HTR-8/SVneo (cell line): Measurements from ENCODE around the gene ACHE.

ENCODE experiments used
- DNase-seq: peaks from one replicate; pipeline ENCODE4 v3.0.0; 2011; ENCODE audit warnings: low spot score, mixed read lengths; ENCODE audit not compliant: insufficient read length
- FAIRE-seq: peaks from 2 replicates; lab custom pipeline; 2011; peaks lifted over from hg19 to GRCh38; lab: Jason Lieb, UNC

The ACHE gene

DNA sequence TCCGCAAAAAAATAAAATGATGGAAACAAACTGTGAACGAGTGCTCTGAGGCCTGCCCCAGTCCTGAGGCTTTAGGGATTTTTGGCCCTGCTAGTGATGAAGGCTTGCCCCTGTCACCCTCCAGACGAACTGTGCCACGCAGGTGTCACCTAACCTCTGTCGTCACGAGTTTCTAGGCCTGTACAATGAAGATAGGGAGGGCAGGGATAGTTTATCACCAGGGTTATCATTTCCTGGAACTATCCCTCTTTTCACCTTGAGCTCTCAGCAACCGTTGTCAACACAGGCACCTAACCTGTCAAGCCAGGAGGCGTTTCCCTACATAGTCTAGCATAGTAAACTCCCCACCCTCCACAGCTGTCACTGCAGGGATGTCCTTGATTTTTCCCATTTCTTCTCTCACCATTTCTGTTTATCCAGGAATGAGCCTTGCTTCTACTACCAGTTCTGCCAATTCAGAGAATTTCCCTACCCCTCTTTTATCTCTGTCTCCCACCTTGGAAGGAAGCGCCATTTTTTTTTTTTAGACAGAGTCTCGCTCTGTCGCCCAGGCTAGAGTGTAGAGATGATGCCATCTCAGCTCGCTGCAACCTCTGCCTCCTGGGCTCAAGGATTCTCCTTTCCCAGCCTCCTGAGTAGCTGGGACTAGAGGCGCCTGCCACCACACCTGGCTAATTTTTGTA is 2.2 kb upstream of the ACHE start:
- no peak for DNase-seq
- FAIRE-seq: no peak

DNA sequence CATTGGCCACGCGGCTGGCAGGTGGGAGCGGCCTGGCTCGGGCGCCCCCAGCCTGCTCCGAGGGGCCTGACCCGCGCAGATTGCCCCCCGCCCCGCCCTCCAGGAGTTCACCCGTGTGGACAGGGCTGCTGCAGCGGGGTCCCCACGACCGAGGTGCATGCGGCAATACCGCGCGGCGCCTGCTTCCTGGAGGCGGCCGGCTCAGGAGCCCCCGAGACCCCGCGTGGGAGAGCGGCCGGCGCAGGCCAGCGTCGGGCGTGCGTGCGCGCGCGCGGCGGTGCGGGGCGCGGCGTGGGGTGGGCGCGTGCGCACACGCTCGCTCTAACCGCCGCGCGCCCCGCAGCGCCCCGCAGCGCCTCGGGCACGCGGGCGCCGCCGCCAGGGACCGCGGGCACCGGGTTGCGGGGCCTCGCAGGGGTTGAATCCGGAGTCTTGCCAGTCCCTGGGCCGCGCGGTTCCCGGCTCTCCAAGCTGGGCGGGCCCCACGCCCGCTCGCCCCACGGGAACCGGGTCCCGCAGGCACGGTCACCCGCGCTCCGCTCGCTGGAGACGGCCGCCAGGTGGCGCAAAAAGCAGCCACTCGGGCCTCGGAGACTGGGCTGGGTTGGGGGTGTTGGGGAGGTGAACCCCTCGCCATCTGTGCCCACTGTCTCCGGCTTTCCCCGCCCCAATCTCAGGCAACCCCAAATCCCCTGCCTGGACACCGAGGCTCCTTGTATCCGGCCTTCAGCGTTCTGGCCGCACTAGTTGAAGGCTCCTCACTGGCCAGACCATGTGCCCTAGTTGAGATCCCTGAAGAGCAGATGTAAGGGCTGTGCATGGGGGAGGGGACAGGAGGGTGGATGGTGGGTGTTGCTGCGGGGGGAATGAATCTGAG is 1.3 kb upstream of the ACHE start:
- no peak for DNase-seq
- no peak for FAIRE-seq

DNA sequence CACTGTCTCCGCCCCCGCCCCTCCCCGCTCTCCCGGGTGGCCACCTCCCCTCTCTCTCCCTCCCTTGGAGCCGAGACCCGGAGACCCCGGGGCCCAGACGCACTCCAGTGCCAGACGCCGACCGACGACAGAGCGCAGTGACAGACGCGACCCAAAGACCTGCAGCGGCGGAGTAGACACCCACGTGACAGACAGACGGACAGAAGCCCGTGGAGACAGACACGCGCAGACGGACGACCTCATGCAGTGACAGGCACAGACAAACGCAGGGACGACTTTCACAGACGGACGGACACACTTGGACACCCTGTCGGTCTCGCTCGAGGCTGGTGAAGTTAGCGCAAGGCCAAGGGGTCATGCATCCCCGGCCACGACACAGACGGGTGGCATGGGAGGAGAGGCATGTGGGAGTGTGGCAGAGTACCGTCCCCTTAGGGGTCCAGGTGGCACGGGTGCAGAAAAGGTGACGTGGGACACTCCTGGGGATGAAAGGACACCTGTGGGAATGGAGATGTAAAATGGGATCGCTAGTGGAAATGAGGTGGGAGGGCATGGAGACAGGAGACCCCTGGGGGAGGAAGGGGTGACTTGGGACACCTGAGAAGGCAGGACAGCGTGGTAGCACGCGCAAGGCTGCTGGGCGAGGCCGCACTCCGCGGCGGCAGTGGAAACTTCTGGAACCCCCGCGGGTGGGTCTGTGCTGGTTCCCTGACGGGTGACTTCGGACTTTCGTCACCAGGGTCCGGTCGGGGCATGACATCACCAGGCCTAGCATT is 456 bp upstream of the ACHE start:
- DNase-seq (no peak), FAIRE-seq (peak; percentile 23)

GRCh38 chr7:100894860-100895700 is 608 bp downstream of the ACHE start:
- no peak for DNase-seq
- no peak for FAIRE-seq

DNA sequence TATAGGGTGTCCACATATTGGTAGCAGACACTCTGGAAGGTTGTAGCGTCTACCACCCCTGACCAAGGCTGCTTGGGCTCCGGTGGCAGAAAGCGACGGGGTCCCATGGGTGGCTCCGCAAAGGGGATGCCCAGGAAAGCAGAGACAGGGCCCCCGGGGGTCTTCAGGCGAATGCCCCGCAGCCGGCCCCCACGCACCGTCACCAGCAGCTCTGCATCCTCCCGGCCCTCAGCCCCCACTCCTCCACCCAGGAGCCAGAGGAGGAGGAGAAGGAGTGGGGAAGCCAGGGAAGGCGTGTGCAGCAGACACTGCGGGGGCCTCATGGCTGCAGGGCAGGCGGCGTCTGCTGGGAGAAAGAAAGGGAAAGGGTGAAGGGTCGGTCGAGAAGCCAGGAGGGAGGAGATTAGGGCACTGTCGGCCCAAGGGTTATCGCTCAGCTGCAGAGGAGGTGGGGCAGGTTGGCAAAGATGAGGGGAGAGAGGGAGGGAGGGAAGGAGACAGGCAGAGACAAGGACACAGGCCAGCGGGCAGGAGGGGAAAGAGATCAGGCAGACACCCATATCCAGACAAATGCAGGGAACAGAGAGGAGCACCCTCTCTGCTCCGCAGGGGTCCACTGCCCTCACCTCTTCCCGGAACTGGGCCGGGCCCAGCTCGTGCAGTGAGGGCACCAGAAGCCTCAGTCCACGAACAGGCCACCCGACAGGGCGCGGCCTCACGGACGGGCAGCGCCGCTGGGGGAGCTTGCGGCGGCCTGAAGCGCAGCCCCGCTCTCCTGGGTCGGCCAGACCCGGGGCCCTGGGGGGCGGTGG is 1.6 kb downstream of the ACHE start:
- DNase-seq: no peak
- FAIRE-seq: no peak

DNA sequence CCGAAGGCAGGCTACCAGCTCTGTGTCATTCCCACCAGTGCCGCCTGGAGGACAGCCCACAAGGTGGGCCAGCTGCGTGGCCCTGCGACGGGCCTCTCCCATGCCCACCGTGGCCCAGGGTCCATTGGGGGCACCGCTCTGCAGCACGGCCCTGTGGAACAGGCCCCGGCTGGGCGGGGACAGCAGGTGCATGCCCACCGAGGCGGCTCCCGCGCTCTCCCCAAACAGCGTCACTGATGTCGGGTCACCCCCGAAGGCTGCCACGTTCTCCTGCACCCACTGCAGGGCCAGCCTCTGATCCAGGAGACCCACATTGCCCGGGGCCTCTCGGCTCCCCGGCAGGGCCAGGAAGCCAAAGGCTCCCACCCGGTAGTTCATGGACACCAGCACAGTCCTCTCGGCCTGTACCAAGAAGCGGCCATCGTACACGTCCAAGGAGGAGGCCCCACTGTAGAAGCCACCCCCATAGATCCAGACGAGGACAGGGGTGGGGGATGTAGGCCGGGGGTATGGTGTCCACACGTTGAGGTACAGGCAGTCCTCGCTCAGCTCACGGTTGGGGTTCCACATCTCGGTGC is 2.3 kb downstream of the ACHE start:
- FAIRE-seq (no peak), DNase-seq (no peak)

- DNase-seq: no peak
- no peak for FAIRE-seq
Observed at GRCh38 chr7:100892364-100893317, 3.0 kb downstream of the ACHE start.

DNA sequence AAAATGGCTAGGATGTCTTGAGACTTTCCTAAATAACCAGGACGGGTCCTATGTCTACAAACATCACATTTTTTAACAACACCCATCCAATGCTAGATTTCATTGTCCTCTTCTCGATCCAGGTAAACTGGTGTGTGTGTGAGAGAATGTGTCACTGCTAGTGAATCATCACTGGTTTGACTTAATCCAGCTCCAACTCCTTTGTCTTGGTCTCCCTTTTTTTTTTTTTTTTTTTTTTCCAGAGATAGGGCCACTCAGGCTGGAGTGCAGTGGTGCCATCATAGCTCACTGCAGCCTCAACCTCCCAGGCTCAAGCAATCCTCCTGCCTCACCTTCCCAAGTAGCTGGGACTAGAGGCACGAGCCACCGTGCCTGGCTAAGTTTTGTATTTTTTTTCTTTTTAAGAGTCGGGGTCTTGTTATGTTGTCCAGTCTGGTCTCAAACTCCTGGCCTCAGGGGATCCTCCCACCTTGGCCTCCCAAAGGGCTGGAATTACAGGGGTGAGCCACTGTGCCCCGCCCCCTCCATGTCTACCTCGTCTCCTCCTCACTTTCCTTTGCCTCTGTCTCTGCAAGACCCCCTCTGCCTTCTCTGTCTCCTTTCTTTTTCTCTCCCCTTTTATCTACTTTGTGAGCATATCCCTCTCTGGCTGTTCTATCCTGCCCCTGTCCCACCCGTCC is 4.0 kb downstream of the ACHE start:
- no peak for DNase-seq
- no peak for FAIRE-seq

GRCh38 chr7:100890653-100891567 is 4.8 kb downstream of the ACHE start:
- no peak for FAIRE-seq
- DNase-seq: no peak

DNA sequence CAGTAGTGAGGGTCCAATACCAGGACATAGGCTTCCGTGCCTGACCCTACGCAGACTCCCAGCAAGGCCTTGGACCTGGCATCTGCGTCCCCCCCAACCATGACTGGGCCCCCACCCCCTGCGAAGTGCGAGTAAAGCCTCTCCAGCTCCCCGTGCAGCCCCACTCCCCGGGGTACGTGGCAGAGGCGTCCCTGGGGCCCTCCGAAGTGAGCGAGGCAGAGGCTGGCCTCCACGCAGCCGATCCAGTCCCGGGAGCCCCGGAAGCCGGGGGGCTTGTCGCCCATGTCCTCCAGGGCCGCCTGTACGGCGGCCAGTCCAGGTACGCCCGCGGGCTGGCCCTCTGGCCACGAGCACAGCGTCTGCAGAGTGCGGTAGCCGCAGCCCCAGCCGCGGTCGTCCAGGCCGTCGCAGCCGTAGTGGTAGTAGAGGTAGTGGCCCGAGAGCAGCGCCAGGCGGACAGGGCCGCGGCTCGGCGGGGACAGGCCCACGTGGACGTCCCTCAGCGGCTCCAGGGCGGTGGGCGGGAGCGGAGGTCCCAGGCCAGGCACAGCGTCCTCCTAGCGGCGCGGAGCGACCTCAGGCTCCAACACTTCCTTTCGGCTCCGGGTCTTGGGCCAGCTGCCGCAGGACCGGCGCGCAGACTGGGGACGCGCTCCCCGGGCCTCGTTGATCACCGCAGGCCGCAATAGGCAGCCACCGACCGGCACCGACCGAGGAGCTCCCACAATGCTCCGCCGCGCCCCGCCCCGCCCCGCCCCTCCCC is 6.5 kb downstream of the ACHE start, which contains the start of gene UFSP1:
TSS of gene UFSP1 (minus strand) at position 728 of the 763 bp plus-strand sequence. CDS start at position 284, 444 bp downstream.
- DNase-seq (peak; percentile 39), FAIRE-seq (no peak)

- DNase-seq: no peak
- peak; percentile 9 for FAIRE-seq
Observed at GRCh38 chr7:100888291-100888987, 7.2 kb downstream of the ACHE start.

DNA sequence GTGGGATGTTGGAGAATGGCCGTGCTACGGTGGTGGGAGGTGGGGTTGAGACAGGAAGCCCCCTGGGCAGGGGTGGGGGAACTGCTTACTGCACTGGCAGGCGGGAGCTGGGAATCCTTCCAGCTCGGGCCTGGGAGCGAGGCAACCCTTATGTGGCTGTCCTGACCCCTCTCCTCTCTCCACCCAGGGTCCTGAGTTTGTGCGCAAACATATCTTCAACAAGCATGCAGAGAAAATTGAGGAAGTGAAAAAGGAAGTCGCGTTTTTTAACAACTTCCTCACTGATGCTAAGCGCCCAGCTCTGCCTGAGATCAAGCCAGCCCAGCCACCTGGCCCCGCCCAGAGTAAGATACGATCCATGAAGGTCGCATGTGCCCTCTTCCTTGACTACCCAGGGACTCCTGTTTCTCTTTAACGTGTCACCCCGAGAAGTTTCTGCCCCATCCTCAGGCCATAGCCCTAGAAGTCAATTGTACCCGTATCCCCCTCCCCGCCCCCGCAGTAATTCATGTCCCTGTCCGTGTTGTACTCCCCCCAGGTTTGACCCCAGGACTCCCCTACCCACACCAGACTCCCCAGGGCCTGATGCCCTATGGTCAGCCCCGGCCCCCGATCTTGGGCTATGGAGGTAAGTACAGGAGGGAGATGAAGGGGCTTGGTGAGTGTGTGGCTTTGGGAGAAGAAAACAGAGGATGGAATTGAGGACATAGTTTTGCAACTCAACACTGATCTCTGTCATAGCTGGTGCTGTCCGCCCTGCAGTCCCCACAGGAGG is 8.0 kb downstream of the ACHE start:
- FAIRE-seq (no peak), DNase-seq (no peak)

DNA sequence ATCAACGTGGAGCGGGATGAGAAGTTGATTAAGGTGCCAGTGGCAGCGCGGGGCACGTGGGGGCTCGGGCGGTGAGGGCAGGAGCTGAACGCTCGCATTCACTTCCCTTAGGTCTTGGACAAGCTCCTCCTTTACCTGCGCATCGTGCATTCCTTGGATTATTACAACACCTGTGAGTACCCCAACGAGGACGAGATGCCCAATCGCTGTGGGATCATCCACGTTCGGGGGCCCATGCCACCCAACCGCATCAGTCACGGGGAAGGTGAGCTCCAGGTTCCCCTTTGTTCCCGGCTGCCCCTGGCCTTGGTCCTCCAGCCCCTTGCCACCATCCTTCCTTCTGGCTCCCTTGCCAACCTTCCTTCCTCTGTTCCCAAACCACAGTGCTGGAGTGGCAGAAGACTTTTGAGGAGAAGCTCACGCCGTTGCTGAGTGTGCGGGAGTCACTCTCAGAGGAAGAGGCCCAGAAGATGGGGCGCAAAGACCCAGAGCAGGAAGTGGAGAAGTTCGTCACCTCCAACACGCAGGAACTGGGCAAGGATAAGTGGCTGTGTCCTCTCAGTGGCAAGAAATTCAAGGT is 8.7 kb downstream of the ACHE start:
- FAIRE-seq (no peak), DNase-seq (no peak)
